Measurements from ENCODE around the gene PEAK1.

GRCh38 chr15:77195586-77195985, 224.3 kb downstream of the PEAK1 start:
- no peak for TF ChIP-seq POLR2A (IDR thresholded peaks at IDR 0.05; ENCODE audit: low read length)
- TF ChIP-seq GATA1 (IDR thresholded peaks at IDR 0.05; ENCODE audit: low read depth, low read length): no peak

Data from erythroblast (primary cell).